ENCODE data around the gene CD5L.

Gene CD5L

GRCh38 chr1:157820299-157820698 is 21.3 kb downstream of the CD5L start:
- no peak for DNase-seq (ENCODE audit: low read depth)
- no peak for TF ChIP-seq CTCF (IDR thresholded peaks at IDR 0.05; ENCODE audit: low read length, missing control alignments)
- H3K4me3 ChIP-seq (replicated peaks; ENCODE audit: low read depth, low read length): no peak overlapping the region

GRCh38 chr1:157819896-157820295 is 21.7 kb downstream of the CD5L start, which contains the start of gene FCRL1:
Gene FCRL1 (minus strand): TSS chr1:157820120. CDS start chr1:157820037, 83 bp downstream.
- no peak for TF ChIP-seq CTCF (IDR thresholded peaks at IDR 0.05; ENCODE audit: low read length, missing control alignments)
- DNase-seq (ENCODE audit: low read depth): no peak
- H3K4me3 ChIP-seq (replicated peaks; ENCODE audit: low read depth, low read length): no peak within 1 kb of the TSS

GRCh38 chr1:157819215-157819614 is 22.4 kb downstream of the CD5L start:
- no peak for DNase-seq (ENCODE audit: low read depth)
- no peak overlapping the region for H3K4me3 ChIP-seq (replicated peaks; ENCODE audit: low read depth, low read length)
- no peak for TF ChIP-seq CTCF (IDR thresholded peaks at IDR 0.05; ENCODE audit: low read length, missing control alignments)

- no peak for TF ChIP-seq CTCF (IDR thresholded peaks at IDR 0.05; ENCODE audit: low read length, missing control alignments)
Observed at GRCh38 chr1:157813269-157813668, 28.3 kb downstream of the CD5L start.

GRCh38 chr1:157806431-157807149 is 35.0 kb downstream of the CD5L start:
- DNase-seq (ENCODE audit: low read depth): no peak
- no peak overlapping the region for H3K4me3 ChIP-seq (replicated peaks; ENCODE audit: low read depth, low read length)
- TF ChIP-seq CTCF (IDR thresholded peaks at IDR 0.05; ENCODE audit: low read length, missing control alignments): no peak

More at GRCh38 chr1:157813269-157813668, 28.3 kb downstream of the CD5L start:
- H3K4me3 ChIP-seq (replicated peaks; ENCODE audit: low read depth, low read length): no peak overlapping the region
- DNase-seq (ENCODE audit: low read depth): no peak

- no peak overlapping the region for H3K4me3 ChIP-seq (replicated peaks; ENCODE audit: low read depth, low read length)
- DNase-seq (ENCODE audit: low read depth): no peak
- no peak for TF ChIP-seq CTCF (IDR thresholded peaks at IDR 0.05; ENCODE audit: low read length, missing control alignments)
Observed at GRCh38 chr1:157803851-157804250, 37.8 kb downstream of the CD5L start.

- no peak overlapping the region for H3K4me3 ChIP-seq (replicated peaks; ENCODE audit: low read depth, low read length)
- no peak for TF ChIP-seq CTCF (IDR thresholded peaks at IDR 0.05; ENCODE audit: low read length, missing control alignments)
- DNase-seq (ENCODE audit: low read depth): no peak
Observed at GRCh38 chr1:157799996-157800395, 41.6 kb downstream of the CD5L start.

Data from fibroblast of pulmonary artery (primary cell).